GM19438 (cell line): Measurements from ENCODE around the gene GYPC.

ENCODE experiments used
- ATAC-seq: cut with Tn5 transposase; IDR thresholded peaks from one replicate; pipeline ENCODE4 v1.9.1; 2021; ENCODE audit warnings: low read depth; ENCODE audit not compliant: unreplicated experiment

The GYPC gene

DNA sequence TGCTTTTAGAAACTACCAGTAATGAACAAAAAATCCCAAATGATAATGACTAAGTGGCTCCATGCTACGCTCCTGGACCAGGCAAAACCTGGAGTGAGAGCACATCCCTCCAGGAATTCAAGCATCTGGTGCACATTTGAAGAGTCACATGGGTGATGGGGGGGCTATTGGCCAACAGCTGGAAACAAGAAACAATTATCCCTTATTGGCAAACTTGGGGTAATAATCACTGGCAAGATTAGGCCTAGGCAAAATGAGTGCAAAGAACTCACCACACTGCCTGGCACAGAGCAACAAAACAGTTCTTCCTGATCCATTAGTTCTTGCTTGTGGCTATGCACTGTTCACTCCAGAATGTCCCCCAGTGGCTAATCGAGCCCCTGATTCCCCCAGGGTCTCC is 66.1 kb downstream of the GYPC start:
- no peak for ATAC-seq

DNA sequence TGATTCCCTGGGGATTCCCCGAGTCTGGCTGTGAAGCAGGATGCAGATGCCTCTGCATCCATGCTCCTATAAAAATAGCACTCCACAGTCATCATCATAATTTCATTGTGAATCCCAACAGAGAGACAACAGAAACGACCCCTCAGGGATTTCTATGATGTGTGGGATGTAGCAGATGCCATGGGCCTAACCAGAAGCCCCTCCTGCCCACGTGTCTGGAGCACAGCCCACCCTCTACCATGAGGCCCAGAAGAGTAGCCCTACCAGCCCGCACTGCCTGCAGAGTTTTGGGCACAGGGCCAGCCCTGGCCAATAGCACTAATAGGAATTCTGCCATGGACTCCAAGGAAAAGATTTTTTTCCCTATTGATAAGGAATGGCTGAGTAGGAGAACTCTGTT is 66.6 kb downstream of the GYPC start:
- no peak for ATAC-seq

DNA sequence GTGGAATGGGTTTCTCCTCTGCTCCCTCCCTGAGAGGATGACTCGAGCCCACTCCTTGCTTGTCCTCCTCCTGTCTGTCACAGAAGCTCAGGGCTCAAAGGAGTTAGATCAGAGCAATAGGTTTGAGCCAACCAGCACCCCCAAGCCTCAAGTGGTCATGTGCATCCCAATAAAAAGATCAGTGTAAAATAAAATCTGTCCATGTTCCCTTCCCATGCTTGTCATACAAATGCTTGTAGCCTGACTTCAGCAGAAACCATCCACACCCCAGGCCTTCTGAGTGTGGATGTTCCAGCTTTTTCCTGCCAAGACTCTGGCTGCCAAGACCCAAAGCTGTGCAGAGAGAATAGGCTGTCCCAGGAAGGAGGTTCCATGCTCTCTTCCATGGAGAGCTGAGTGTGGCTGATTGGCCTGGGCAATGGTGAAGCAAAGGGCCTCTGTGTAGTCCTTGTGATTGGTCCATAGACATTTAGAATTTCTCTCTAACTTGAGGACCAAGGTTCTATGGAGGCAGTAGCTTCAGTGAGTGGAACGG is 67.4 kb downstream of the GYPC start:
- no peak for ATAC-seq

DNA sequence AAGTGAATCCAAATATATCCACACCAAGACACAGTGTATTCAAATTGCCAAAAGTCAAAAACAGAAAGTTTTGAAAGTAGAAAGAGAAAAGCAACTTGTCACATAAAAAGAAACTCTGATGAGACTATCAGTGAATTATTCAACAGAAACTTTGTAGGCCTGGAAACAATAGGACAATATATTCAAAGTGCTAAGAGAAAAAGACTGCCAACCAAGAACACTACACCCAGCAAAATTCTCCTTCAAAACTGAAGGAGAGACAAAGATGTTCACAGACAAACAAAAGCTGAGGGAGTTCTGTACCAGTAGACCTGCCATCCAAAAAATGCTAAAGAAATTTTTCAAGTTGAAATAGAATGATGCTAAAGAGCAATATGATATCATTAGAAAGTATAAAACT is 69.6 kb downstream of the GYPC start:
- no peak for ATAC-seq

DNA sequence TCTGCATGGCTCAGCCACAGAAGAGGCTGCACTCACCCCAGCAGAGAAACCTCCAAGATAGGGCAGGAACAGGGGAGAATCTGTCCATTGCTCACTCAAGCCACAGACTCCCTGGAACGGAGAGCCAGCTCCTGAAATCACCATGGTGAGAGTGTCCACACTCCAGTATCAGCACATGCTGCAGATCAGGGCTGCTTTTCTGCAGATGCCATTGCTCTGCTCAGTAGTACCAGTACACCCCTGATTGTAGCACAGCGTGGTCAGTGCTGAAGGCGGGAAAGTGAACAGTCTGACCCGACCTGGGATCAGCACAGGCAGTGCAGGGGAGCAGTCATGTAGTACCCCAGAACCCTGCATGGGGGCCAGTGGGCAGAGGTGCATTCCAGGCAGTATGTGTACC is 73.9 kb downstream of the GYPC start:
- no peak for ATAC-seq

DNA sequence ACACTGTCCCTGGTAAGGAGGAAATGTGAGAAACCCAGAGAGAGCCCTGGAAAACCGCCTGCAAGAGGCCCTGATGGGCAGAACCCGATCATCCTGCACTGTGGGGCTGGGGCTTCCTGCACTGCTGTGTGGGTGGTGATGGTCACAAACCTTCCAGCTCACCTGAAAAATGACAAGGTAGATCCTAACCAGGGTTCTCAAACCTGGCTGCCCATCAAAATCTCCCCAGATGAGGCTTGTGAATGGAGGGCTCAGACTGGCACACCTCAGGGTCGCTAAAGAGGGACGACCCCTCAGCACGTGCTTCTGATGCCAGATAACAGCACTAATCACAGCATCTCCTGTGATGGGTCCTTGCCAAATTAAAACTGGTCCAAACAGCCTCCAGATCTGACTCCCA is 74.7 kb downstream of the GYPC start:
- ATAC-seq, result no peak

DNA sequence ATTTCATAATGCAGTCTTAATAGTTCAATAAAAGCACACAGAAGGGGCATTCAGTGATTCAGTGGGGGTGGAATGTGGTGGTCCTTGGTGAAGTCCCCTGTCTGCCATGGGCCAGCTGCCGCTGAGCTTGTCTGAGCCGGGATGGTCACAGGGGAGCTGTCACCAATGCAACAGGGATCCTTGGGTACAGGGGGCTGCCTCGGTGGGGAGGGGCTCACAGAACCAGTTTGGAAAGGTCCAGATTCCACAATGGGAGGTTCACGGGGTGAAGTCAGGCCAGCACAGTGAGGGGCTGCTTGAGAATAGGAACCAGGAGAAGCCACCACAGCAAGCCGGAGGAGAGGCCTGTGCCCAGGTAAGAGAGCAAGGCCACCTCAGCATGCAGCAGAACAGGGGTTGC is 75.4 kb downstream of the GYPC start:
- no peak for ATAC-seq

DNA sequence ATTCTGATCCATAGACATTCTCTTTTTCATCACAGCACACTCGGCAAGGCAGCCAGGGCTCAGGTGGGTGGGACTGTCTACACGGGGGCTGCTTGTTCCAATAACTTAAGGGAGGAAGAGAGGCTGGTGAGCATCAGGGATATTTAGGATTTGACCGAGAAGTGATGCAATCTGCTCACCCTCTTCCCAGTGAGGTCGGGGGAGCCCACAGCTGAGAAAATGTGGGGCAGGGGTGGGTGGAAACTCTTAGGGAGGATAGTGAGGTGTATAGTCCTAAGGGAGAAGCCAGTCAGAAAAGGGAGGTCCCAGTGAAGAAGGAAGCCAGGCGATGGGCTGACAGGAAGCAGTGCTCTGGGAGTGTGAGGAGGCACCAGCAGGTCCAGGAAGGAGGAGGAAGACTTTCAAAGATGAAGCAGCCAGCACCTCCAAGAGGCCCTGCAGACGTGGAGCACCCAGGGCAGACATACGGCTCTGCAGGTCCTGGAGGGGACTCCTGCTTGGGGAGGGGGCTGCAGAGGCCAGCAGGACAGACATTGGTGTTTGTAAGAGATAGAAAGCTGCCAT is 76.8 kb downstream of the GYPC start:
- ATAC-seq, result no peak

DNA sequence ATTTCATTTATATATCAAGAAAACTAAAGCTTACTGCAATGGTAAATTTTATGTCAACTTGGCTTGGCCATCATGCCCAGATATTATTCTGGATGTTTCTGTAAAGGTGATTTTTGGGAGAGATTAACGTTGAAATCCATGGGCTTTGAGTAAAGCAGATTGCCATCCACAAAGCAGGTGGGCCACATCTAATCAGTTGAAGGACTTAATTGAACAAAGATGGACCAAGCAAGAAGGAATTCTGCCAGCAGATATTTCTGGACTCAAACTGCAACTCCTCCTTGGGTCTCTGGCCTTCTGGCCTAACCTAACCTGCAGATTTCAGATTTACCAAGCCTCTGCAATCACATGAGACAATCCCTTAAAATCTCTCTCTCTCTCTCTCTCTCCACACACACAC is 77.8 kb downstream of the GYPC start:
- ATAC-seq, result no peak

DNA sequence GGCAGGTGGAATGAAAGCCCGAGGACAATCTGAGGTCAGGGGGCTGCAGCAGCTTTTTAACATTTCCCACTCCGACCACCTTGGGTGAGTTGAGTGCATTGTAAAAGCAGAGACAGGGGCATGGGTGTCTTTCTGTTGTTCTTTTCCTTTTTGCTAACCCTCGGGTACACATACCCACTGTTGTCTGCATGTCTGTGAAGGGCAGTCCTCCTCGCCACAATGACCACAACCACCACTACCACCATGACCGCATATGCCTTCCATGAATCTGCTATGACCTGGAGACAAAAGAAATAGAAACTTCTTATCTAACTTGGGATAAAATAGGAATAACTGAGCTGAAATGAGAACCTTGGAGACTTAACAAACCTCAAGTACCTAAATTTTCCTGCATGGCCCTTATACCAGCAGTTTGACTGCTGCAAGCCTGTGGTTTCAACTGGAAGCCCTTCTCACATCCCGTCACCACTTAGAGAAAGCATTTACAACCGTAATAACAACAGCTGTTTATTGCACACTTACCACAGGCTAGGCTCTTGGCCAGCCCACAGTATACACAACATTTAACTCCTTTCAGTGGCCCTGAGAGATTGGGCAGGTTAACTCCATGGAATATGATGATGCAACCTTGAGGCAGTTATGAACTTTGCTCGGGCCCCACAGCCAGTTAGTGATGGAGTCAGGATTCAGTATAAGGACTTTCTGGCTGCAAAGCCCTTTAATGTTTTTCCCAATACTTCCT is 80.3 kb downstream of the GYPC start:
- ATAC-seq, result no peak

DNA sequence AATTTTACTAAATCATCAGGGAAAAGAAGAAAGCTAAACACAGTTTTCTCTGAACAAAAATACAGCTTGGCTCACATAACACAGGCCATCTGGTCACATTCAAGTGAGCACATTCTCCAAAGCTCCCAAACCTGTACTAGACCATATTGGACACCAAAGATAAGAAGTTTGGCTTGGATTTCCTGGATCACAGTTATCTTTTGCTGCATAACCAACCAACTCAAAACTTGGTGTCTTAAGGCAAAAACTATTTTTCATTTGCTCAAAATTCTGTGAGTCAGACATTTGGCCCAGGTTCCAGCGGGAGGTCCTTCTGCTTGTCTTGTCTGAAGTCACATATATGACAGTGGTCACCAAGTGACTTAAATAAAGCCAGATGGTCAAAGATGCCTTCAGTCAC is 83.2 kb downstream of the GYPC start:
- no peak for ATAC-seq

DNA sequence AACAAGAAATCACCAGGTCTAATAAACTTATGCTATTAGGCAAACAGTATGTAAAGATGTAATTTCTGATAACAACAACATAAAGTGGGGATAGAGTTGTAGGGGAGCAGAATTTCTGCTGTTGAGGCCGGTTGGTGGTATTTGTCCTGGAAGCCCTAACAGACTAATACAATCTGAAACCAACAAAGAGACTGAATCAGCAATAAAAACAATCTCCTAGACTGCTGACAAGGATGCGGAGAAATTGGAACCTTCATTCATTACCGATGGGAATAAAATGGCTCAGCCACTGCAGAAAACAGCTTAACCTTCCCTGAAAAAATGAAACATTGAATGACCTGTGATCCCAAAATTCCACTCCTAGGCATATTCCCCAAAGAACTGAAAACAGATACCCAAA is 88.7 kb downstream of the GYPC start:
- ATAC-seq, result no peak
